T-helper 1 cell (primary cell): ENCODE data around the gene IGFBP1.

ENCODE experiments used
- DNase-seq, 5 donors: peaks; one replicate each; pipeline ENCODE4 v3.0.0-alpha.2; 2012 to 2020

IGFBP1 gene

GRCh38 chr7:45909561-45909960 is 21.3 kb downstream of the IGFBP1 start:
- DNase-seq: no peak

GRCh38 chr7:45910855-45911254 is 22.6 kb downstream of the IGFBP1 start:
- DNase-seq: no peak

GRCh38 chr7:45911311-45911710 is 23.0 kb downstream of the IGFBP1 start:
- DNase-seq: no peak

GRCh38 chr7:45912972-45913371 is 24.7 kb downstream of the IGFBP1 start:
- no peak for DNase-seq

- no peak for DNase-seq
These were observed 26.6 kb downstream of the IGFBP1 start for GRCh38 chr7:45914911-45915310.

GRCh38 chr7:45915606-45916005 is 27.3 kb downstream of the IGFBP1 start:
- no peak for DNase-seq

GRCh38 chr7:45917064-45917463 is 28.8 kb downstream of the IGFBP1 start:
- no peak for DNase-seq

- peak; percentile 33 to 65 (median 60) for DNase-seq
These were observed 29.4 kb downstream of the IGFBP1 start for GRCh38 chr7:45917658-45918057.

- no peak for DNase-seq
These were observed 30.3 kb downstream of the IGFBP1 start for GRCh38 chr7:45918556-45918955.

- DNase-seq: no peak
These were observed 31.0 kb downstream of the IGFBP1 start for GRCh38 chr7:45919231-45919784.

- DNase-seq: no peak
These were observed 31.7 kb downstream of the IGFBP1 start for GRCh38 chr7:45919993-45920459.

- peak in 1 of 5 donors; percentile 26 for DNase-seq
These were observed 32.5 kb downstream of the IGFBP1 start, which contains the start of gene IGFBP3 for GRCh38 chr7:45920502-45921380. TSS of gene IGFBP3 (minus strand) at chr7:45921272. CDS start at chr7:45921140, 132 bp downstream.

GRCh38 chr7:45921381-45921698 is 33.1 kb downstream of the IGFBP1 start:
- DNase-seq: no peak

GRCh38 chr7:45921699-45922519 is 33.6 kb downstream of the IGFBP1 start:
- no peak for DNase-seq

- DNase-seq: peak in 1 of 5 donors; percentile 47
These were observed 34.5 kb downstream of the IGFBP1 start for GRCh38 chr7:45922810-45923209.

GRCh38 chr7:45923290-45923689 is 35.0 kb downstream of the IGFBP1 start:
- DNase-seq: peak in 3 of 5 donors; percentile 33 to 39 (median 34)

- DNase-seq: no peak
These were observed 35.5 kb downstream of the IGFBP1 start for GRCh38 chr7:45923818-45924217.

- no peak for DNase-seq
These were observed 36.0 kb downstream of the IGFBP1 start for GRCh38 chr7:45924283-45924682.

GRCh38 chr7:45927721-45928120 is 39.4 kb downstream of the IGFBP1 start:
- no peak for DNase-seq

GRCh38 chr7:45930967-45931366 is 42.7 kb downstream of the IGFBP1 start:
- no peak for DNase-seq

GRCh38 chr7:45937301-45937700 is 49.0 kb downstream of the IGFBP1 start:
- DNase-seq: no peak

- no peak for DNase-seq
These were observed 49.6 kb downstream of the IGFBP1 start for GRCh38 chr7:45937862-45938261.

- DNase-seq: no peak
These were observed 50.5 kb downstream of the IGFBP1 start for GRCh38 chr7:45938626-45939302.
